Fibroblast of lung (primary cell): ENCODE results near the gene CCR7. TPM values are rescaled to one million over a fixed set of nuclear protein-coding genes. Genes with fewer than 3 reads are reported as not detected.

Experiments used
- DNase-seq, 2 donors: peaks; one replicate each; pipeline versions ENCODE4 v3.0.0 to v3.0.0-alpha.2; 2010; ENCODE audit warnings: low read depth in 2 of 2
- H2AFZ ChIP-seq: 2 replicates; pipeline ENCODE4 v1.5.1; 2012; ENCODE audit warnings: low read length, control low read depth, inconsistent platforms
- H3K27ac ChIP-seq: 2 replicates; pipeline ENCODE4 v1.5.1; 2011; ENCODE audit warnings: low read length, control low read depth; ENCODE audit not compliant: insufficient read depth
- H3K27me3 ChIP-seq: 2 replicates; pipeline ENCODE4 v1.5.1; 2011; ENCODE audit warnings: mild to moderate bottlenecking, low read length; ENCODE audit not compliant: control insufficient read depth, insufficient read depth
- H3K36me3 ChIP-seq: 2 replicates; pipeline ENCODE4 v1.5.1; 2011; ENCODE audit warnings: low read length; ENCODE audit not compliant: control insufficient read depth, insufficient read depth
- H3K4me1 ChIP-seq: 2 replicates; pipeline ENCODE4 v1.5.1; 2011; ENCODE audit warnings: low read length; ENCODE audit not compliant: control insufficient read depth, insufficient read depth; ENCODE audit errors: extremely low read depth
- H3K4me2 ChIP-seq: 2 replicates; pipeline ENCODE4 v1.5.1; 2011; ENCODE audit warnings: low read length, control low read depth; ENCODE audit not compliant: insufficient read depth; ENCODE audit errors: extremely low read depth
- H3K4me3 ChIP-seq, 4 experiments: fragments of 200-600 bp in 1 of 4; sonication (generic) in 1 of 4; replicated peaks in 1 of 4; 2 replicates each; pipeline ENCODE4 v1.5.1; 2011 to 2016; ENCODE audit warnings: low read length in 4 of 4, low read depth in 3 of 4, mild to moderate bottlenecking in 3 of 4, control low read depth in 2 of 4, inconsistent platforms in 1 of 4, mixed read lengths in 1 of 4; ENCODE audit not compliant: insufficient read depth in 1 of 4; ENCODE audit errors: control extremely low read depth in 1 of 4
- H3K79me2 ChIP-seq: 2 replicates; pipeline ENCODE4 v1.5.1; 2012; ENCODE audit warnings: mild to moderate bottlenecking, low read length, inconsistent platforms; ENCODE audit not compliant: control insufficient read depth, insufficient read depth
- H3K9ac ChIP-seq: 2 replicates; pipeline ENCODE4 v1.5.1; 2011; ENCODE audit warnings: mild to moderate bottlenecking, low read length, control low read depth; ENCODE audit not compliant: insufficient read depth
- H3K9me3 ChIP-seq: 2 replicates; pipeline ENCODE4 v1.5.1; 2012; ENCODE audit warnings: low read depth, low read length; ENCODE audit not compliant: control insufficient read depth, insufficient read depth
- H4K20me1 ChIP-seq: 2 replicates; pipeline ENCODE4 v1.5.1; 2011; ENCODE audit warnings: low read length; ENCODE audit not compliant: control insufficient read depth, insufficient read depth; ENCODE audit errors: extremely low read depth
- CTCF ChIP-seq, 2 donors: IDR thresholded peaks in 1 of 2; conservative IDR thresholded peaks in 1 of 2; 1 replicate in 1 of 2; 2 replicates in 1 of 2; pipeline ENCODE4 v1.5.1; 2011 to 2012; ENCODE audit warnings: low read length in 2 of 2, control low read depth in 1 of 2, inconsistent platforms in 1 of 2, low read depth in 1 of 2, mild to moderate bottlenecking in 1 of 2
- EZH2 ChIP-seq: IDR thresholded peaks from 2 replicates; pipeline ENCODE4 v1.5.1; 2012; ENCODE audit warnings: low read length, control low read depth, mild to moderate bottlenecking; ENCODE audit errors: missing control alignments
- polyA plus RNA-seq, 2 donors: library from polyadenylated mRNA; depleted of rRNA in 1 of 2; stranded (reverse) in 1 of 2; unstranded in 1 of 2; fragments of >200 nt; gene quantifications; 2 replicates each; pipeline ENCODE4 v1.2.1, GENCODE V29; 2011 to 2012; ENCODE audit warnings: missing spikeins in 1 of 2
- total RNA-seq: library from RNA; depleted of rRNA; stranded (reverse); fragments of >200 nt; gene quantifications from 2 replicates; pipeline ENCODE4 v1.2.1, GENCODE V29; 2014

CCR7 gene
- total and polyA plus RNA-seq, 2 donors (not counting 1 experiment from before 2014, with no cell fraction given): under 0.01 to 0.10 TPM

GRCh38 chr17:40538936-40539705 is 26.2 kb downstream of the CCR7 start:
- Histone ChIP-seq H3K4me3 (no peak overlapping the region), H2AFZ (no peak overlapping the region), H3K4me1 (peaks cover 31% of the 10 kb centered on the region), H3K9ac (no peak overlapping the region), H3K27me3 (no peaks in the 10 kb centered on the region), H3K4me2 (no peak overlapping the region), H3K79me2 (no peaks in the 10 kb centered on the region), H3K36me3 (no peaks in the 10 kb centered on the region), H4K20me1 (no peaks in the 10 kb centered on the region), H3K9me3 (no peaks in the 10 kb centered on the region), H3K27ac (no peak overlapping the region)
- TF ChIP-seq EZH2 (no peak), CTCF (conservative IDR thresholded peaks at IDR 0.05 in 1 of 2, IDR thresholded peaks at IDR 0.05 in 1 of 2; ENCODE audit: low read depth in 1 of 2, low read length in 2 of 2) (no peak)
- no peak for DNase-seq

GRCh38 chr17:40538019-40538935 is 27.0 kb downstream of the CCR7 start:
- TF ChIP-seq EZH2 (no peak), CTCF (conservative IDR thresholded peaks at IDR 0.05 in 1 of 2, IDR thresholded peaks at IDR 0.05 in 1 of 2; ENCODE audit: low read depth in 1 of 2, low read length in 2 of 2) (no peak)
- H3K4me1 ChIP-seq: peaks cover 34% of the 10 kb centered on the region
- no peaks in the 10 kb centered on the region for H3K36me3 ChIP-seq
- no peak overlapping the region for H3K4me2 ChIP-seq
- no peaks in the 10 kb centered on the region for H3K9me3 ChIP-seq
- H3K27me3 ChIP-seq: no peaks in the 10 kb centered on the region
- H3K4me3 ChIP-seq: no peak overlapping the region
- H2AFZ ChIP-seq: no peak overlapping the region
- H3K27ac ChIP-seq: no peak overlapping the region
- H3K79me2 ChIP-seq: no peaks in the 10 kb centered on the region
- no peak overlapping the region for H3K9ac ChIP-seq
- peak in 1 of 2 donors; percentile 65 for DNase-seq
- H4K20me1 ChIP-seq: no peaks in the 10 kb centered on the region
